SU-DHL-6 (cell line): ENCODE data around the gene RRP12.

ENCODE experiments used
- EZH2phosphoT487 ChIP-seq: fragments of 200-600 bp; sonication (generic), shearing (Covaris generic); conservative IDR thresholded peaks from 2 replicates; pipeline ENCODE4 v1.6.1; 2018; ENCODE audit warnings: mild to moderate bottlenecking, antibody characterized with exemption, low read length, moderate library complexity, mixed read lengths
- TF ChIP-seq, protein P1 (sequence below): fragments of 200-600 bp; sonication (generic); IDR thresholded peaks from one replicate; pipeline ENCODE4 v1.5.1; 2017; ENCODE audit warnings: antibody characterized with exemption, mild to moderate bottlenecking, low read length, moderate library complexity; ENCODE audit not compliant: insufficient read depth, poor library complexity, severe bottlenecking

DNA sequence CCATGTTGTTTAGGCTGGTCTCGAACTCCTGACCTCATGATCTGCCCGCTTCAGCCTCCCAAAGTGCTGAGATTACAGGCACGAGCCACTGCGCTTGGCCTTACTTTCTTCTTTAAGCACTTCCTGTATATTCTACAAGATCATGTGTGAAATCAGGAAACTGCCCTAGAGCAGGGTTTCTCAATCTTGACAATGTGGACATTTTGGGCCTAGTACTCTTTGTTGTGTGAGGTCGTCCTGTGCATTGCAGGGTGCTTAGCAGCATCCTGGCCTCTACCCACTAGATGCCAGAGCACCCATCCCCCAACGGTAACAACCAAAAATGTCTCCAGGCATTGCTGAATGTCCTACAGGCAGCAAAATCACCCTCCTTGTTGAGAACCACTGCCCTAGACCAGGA is 24.7 kb downstream of the RRP12 start:
- TF ChIP-seq, protein P1, sequence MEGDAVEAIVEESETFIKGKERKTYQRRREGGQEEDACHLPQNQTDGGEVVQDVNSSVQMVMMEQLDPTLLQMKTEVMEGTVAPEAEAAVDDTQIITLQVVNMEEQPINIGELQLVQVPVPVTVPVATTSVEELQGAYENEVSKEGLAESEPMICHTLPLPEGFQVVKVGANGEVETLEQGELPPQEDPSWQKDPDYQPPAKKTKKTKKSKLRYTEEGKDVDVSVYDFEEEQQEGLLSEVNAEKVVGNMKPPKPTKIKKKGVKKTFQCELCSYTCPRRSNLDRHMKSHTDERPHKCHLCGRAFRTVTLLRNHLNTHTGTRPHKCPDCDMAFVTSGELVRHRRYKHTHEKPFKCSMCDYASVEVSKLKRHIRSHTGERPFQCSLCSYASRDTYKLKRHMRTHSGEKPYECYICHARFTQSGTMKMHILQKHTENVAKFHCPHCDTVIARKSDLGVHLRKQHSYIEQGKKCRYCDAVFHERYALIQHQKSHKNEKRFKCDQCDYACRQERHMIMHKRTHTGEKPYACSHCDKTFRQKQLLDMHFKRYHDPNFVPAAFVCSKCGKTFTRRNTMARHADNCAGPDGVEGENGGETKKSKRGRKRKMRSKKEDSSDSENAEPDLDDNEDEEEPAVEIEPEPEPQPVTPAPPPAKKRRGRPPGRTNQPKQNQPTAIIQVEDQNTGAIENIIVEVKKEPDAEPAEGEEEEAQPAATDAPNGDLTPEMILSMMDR: no peak
- TF ChIP-seq EZH2phosphoT487: no peak
